ENCODE data around the gene FAM217B.

The FAM217B gene

GRCh38 chr20:59940129-59940955 is at the start of gene FAM217B, which contains the start of gene PPP1R3D:
Gene FAM217B (plus strand): TSS chr20:59940389. CDS start chr20:59943944, 3,555 bp downstream.
Gene PPP1R3D (minus strand): TSS chr20:59940305. CDS start chr20:59939931, 374 bp downstream.
- DNase-seq: peak; percentile 87

- DNase-seq: no peak
Observed at GRCh38 chr20:59891581-59891980, 48.6 kb upstream of the FAM217B start.

GRCh38 chr20:59895908-59896307 is 44.3 kb upstream of the FAM217B start:
- no peak for DNase-seq

- no peak for DNase-seq
Observed at GRCh38 chr20:59902470-59902869, 37.7 kb upstream of the FAM217B start.

GRCh38 chr20:59903621-59904020 is 36.6 kb upstream of the FAM217B start:
- DNase-seq: no peak

GRCh38 chr20:59908855-59909254 is 31.3 kb upstream of the FAM217B start:
- no peak for DNase-seq

GRCh38 chr20:59911041-59911440 is 29.1 kb upstream of the FAM217B start:
- DNase-seq: no peak

- no peak for DNase-seq
Observed at GRCh38 chr20:59912609-59913008, 27.6 kb upstream of the FAM217B start.

- DNase-seq: no peak
Observed at GRCh38 chr20:59920944-59921343, 19.2 kb upstream of the FAM217B start.

GRCh38 chr20:59923514-59923913 is 16.7 kb upstream of the FAM217B start:
- DNase-seq: no peak

GRCh38 chr20:59925359-59925758 is 14.8 kb upstream of the FAM217B start:
- no peak for DNase-seq

GRCh38 chr20:59925899-59926298 is 14.3 kb upstream of the FAM217B start:
- no peak for DNase-seq

GRCh38 chr20:59931511-59932312 is 8.5 kb upstream of the FAM217B start:
- DNase-seq: no peak

- no peak for DNase-seq
Observed at GRCh38 chr20:59932616-59933295, 7.4 kb upstream of the FAM217B start.

- peak; percentile 34 for DNase-seq
Observed at GRCh38 chr20:59933296-59933848, 6.8 kb upstream of the FAM217B start, which contains the start of gene SYCP2. Gene SYCP2 (minus strand): TSS chr20:59933637. CDS start chr20:59922413, 11,224 bp downstream.

- DNase-seq: peak; percentile 68
Observed at GRCh38 chr20:59933849-59934585, 6.2 kb upstream of the FAM217B start.

- DNase-seq: no peak
Observed at GRCh38 chr20:59935457-59936185, 4.6 kb upstream of the FAM217B start.

GRCh38 chr20:59936409-59936808 is 3.8 kb upstream of the FAM217B start:
- no peak for DNase-seq

GRCh38 chr20:59937150-59937549 is 3.0 kb upstream of the FAM217B start:
- no peak for DNase-seq

- DNase-seq: no peak
Observed at GRCh38 chr20:59938221-59938620, 2.0 kb upstream of the FAM217B start.

- DNase-seq: no peak
Observed at GRCh38 chr20:59938696-59939051, 1.5 kb upstream of the FAM217B start.

All from NCI-H510A (cell line).